HG02870 (cell line): Measurements from ENCODE around the gene FUT1.

Experiments
- ATAC-seq: cut with Tn5 transposase; IDR thresholded peaks from one replicate; pipeline ENCODE4 v1.9.1; 2021; ENCODE audit warnings: mild to moderate bottlenecking, moderate library complexity; ENCODE audit not compliant: unreplicated experiment

FUT1 gene

GRCh38 chr19:48741129-48741999 is 11.1 kb downstream of the FUT1 start:
- no peak for ATAC-seq

- no peak for ATAC-seq
These were observed 12.1 kb downstream of the FUT1 start, which contains the start of gene RASIP1 for GRCh38 chr19:48740164-48740972. TSS of gene RASIP1 (minus strand) at chr19:48740610. CDS start at chr19:48740282, 328 bp downstream.

- ATAC-seq, result no peak
These were observed 12.9 kb downstream of the FUT1 start for GRCh38 chr19:48739404-48740163.

GRCh38 chr19:48738557-48739403 is 13.7 kb downstream of the FUT1 start:
- no peak for ATAC-seq

GRCh38 chr19:48737360-48737998 is 15.0 kb downstream of the FUT1 start:
- no peak for ATAC-seq

GRCh38 chr19:48735031-48735615 is 17.3 kb downstream of the FUT1 start:
- no peak for ATAC-seq

GRCh38 chr19:48734625-48735024 is 17.8 kb downstream of the FUT1 start:
- no peak for ATAC-seq

- ATAC-seq, result no peak
These were observed 21.0 kb downstream of the FUT1 start for GRCh38 chr19:48731452-48731851.

- ATAC-seq, result no peak
These were observed 23.4 kb downstream of the FUT1 start for GRCh38 chr19:48728911-48729664.

GRCh38 chr19:48726556-48726955 is 25.9 kb downstream of the FUT1 start:
- no peak for ATAC-seq

GRCh38 chr19:48724796-48725753 is 27.4 kb downstream of the FUT1 start:
- no peak for ATAC-seq

- no peak for ATAC-seq
These were observed 30.2 kb downstream of the FUT1 start for GRCh38 chr19:48722196-48722708.

GRCh38 chr19:48720613-48721296 is 31.7 kb downstream of the FUT1 start:
- ATAC-seq, result peak; percentile 85

GRCh38 chr19:48720251-48720612 is 32.2 kb downstream of the FUT1 start:
- peak; percentile 13 for ATAC-seq

GRCh38 chr19:48719263-48720171 is 32.9 kb downstream of the FUT1 start, which contains the start of gene MAMSTR:
TSS of gene MAMSTR (minus strand) at chr19:48719725. CDS start at chr19:48719031, 694 bp downstream.
- no peak for ATAC-seq
